Superior temporal gyrus (tissue), 1 donor: ENCODE measurements around the gene DNAJC22.
"Not testable (repeated sequence)": the region's sequence is repeated elsewhere in the genome, so short reads cannot be mapped to it uniquely, and the experiment has no call there.

Experiments used
- DNase-seq: peaks from one replicate; pipeline ENCODE4 v3.0.0-alpha.2; 2016; ENCODE audit errors: extremely low spot score

DNAJC22 gene

DNA sequence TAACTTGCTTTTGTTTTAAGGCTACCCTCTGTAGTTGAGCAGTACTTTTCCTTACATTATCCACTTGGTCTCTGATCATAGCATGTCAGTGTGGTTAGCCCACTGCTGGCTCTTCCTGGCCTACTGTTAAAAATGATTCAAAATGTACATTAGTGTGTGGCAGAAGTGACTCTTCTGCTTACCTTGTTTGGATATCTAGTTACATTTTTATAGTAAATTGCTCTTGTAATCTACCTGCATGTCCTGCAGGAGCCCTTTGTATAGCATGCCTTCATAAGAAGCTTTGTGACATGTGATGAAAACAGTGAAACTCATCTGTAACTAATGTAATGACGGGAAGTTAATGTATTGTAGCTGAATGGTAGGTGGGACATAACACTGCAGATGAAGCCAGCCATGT is 28.7 kb downstream of the DNAJC22 start:
- no peak for DNase-seq

DNA sequence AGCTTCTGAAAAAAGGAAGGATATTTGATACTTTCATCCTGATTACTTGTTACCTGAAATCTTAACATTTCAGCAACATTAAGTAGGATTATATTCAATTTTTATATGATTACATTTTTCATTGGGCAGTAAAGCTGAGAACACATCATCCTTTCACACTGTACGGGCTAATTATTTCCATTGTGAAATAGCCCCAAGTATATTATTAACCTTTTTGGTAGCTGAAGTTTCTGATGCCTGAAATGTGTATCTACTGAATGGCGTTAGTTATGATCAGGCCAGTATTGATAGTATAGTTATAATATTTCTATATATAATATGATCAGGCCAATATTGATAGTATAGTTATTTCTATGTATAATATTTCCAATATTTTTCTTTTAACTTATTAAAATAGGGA is 30.7 kb downstream of the DNAJC22 start:
- no peak for DNase-seq

DNA sequence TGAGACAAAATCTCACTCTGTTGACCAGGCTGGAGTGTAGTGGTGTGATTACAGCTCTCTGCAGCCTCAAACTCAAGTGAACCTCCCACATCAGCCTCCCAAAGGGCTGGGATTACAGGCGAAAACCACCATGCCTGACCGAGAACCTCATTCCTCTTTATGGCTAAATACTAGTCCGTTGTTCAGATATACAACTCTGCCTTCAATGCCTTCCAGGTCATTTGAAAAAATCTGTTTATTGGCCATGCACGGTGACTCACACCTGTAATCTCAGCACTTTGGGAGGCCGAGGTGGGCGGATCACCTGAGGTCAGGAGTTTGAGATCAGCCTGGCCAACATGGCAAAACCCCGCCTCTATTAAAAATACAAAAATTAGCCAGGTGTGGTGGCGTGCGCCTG is 33.5 kb downstream of the DNAJC22 start:
- DNase-seq = not testable (repeated sequence)

DNA sequence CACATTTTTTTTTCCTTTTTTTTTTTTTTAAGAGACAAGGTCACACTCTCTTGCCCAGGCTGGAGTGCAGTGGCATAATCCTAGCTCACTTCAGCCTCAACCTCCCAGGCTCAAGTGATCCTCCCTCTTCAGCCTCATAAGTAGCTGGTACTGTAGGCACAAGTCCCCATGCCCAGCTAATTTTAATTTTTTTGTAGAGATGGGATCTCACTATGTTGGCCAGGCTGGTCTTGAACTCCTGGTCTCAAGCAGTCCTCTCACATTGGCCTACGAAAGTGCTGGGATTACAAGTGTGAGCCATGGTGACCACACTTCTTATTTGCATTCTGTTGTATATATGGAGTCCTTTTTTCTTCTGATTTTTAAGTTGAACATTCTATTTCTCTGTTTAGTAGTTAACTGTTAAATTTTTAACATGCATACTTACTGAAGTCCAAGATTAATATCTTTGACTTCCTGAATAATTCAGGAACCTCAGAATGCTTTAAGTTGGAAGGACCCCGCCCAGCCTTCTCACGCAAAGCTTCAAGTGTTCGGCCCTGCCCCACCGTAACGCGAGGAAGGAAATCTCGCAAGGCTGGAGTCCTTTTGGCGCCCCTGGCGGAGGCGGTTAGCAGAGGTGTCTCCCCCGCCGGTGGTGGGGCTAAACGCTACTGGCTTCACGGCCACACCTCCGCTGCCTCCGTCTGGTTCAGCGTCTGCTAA is 42.1 kb downstream of the DNAJC22 start:
- no peak for DNase-seq

DNA sequence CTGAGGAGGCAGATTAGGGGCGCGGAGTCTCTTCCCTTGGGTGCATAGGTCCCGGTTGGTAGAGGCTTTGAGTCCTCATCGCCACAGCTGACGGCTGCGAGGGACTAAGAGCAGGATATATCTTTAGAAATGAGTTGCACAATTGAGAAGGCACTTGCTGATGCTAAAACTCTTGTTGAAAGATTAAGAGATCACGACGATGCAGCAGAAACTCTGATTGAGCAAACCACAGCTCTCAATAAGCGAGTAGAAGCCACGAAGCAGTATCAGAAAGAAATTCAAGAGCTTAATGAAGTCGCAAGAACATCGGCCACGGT is 42.7 kb downstream of the DNAJC22 start:
- DNase-seq = no peak

DNA sequence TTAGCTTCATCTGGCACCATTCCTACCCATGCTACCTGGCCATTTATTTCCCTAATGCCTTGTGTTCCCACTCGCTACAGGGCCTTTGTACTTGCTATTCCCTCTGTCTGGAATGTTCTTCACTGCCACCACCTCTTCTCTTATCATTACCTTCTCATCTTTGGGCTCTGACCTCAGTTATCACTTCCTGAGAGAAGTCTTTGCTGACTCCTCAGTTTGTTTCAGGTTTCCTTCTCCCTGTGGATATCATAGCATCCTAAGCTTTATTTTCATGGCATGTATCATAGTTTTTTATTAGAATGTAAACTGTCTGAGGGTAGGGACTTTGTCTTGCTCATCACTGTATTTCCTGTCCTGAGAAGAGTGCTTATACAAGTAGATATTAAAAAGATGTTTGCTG is 50.3 kb downstream of the DNAJC22 start:
- DNase-seq = no peak

DNA sequence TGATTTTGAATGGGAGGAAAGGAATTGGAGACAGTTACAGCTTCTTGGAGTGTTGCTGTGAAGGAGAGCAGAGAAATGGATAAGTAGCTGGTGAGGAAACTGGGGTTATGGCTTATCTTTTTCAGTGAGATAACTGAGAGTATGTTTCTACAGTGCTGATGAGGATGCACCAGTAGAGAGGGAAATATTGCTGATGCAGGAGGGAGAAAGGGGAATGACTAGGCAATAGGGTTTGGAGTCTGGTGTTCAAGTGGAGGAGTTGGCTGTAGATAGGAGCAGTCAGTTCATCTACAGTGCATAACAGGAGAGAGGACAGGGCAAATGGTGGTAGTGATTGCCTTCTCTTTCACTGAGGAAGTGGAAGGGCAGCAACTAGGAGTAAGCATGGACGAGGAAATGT is 53.6 kb downstream of the DNAJC22 start:
- DNase-seq = no peak
